ENCODE data around the gene KASH5. TPM values are rescaled to one million over a fixed set of nuclear protein-coding genes. Genes with fewer than 3 reads are reported as not detected.

KASH5 gene
- total RNA-seq, 2 experiments from 2014 or later: 0.95 TPM; not detected in 1

- POLR2A ChIA-PET: interaction anchor here (1.0 kb wide), 1 partner anchor 25 kb away, joined by 3 read pairs; no protein-coding TSS in a partner anchor
- Mint-ChIP-seq H3K4me1 (ENCODE audit: low read depth) (peaks cover 41% of the 10 kb centered on the region), H3K27me3 (peaks cover 81% of the 10 kb centered on the region), H3K27ac (no peak overlapping the region), H3K9me3 (no peaks in the 10 kb centered on the region), H3K36me3 (ENCODE audit: low read depth) (no peaks in the 10 kb centered on the region), H3K4me3 (peak overlapping the region; percentile 55)
- CTCF ChIA-PET: interaction anchor here (0.8 to 3.3 kb wide), 2 partner anchors 31 to 325 kb away, joined by 3 to 13 read pairs; no protein-coding TSS in a partner anchor
- ATAC-seq (peak; percentile 81), DNase-seq (peak; percentile 77)
- TF ChIP-seq, protein P1, sequence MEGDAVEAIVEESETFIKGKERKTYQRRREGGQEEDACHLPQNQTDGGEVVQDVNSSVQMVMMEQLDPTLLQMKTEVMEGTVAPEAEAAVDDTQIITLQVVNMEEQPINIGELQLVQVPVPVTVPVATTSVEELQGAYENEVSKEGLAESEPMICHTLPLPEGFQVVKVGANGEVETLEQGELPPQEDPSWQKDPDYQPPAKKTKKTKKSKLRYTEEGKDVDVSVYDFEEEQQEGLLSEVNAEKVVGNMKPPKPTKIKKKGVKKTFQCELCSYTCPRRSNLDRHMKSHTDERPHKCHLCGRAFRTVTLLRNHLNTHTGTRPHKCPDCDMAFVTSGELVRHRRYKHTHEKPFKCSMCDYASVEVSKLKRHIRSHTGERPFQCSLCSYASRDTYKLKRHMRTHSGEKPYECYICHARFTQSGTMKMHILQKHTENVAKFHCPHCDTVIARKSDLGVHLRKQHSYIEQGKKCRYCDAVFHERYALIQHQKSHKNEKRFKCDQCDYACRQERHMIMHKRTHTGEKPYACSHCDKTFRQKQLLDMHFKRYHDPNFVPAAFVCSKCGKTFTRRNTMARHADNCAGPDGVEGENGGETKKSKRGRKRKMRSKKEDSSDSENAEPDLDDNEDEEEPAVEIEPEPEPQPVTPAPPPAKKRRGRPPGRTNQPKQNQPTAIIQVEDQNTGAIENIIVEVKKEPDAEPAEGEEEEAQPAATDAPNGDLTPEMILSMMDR (IDR thresholded peaks at IDR 0.05): peak; percentile 76
- intact Hi-C loops (cut with micrococcal nuclease): no loop called here
These were observed 34.5 kb downstream of the KASH5 start for GRCh38 chr19:49422407-49423070.

GRCh38 chr19:49423071-49423984, 35.3 kb downstream of the KASH5 start, which contains the start of gene PTH2:
Gene PTH2 (minus strand): TSS chr19:49423441. CDS start chr19:49423339, 102 bp downstream.
- peak within 1 kb of the TSS; percentile 55 for H3K4me3 Mint-ChIP-seq
- POLR2A ChIA-PET: interaction anchor here (1.0 kb wide), 1 partner anchor 24 kb away, joined by 3 read pairs; no protein-coding TSS in a partner anchor
- TF ChIP-seq, protein P1 (IDR thresholded peaks at IDR 0.05): no peak
- H3K9me3 Mint-ChIP-seq: no peaks in the 10 kb centered on the region
- peaks cover 83% of the 10 kb centered on the region for H3K27me3 Mint-ChIP-seq
- intact Hi-C loops (cut with micrococcal nuclease): no loop called here
- CTCF ChIA-PET: interaction anchor here (1.9 kb wide), 1 partner anchor 31 kb away, joined by 10 read pairs; no protein-coding TSS in a partner anchor
- DNase-seq (no peak), ATAC-seq (no peak)
- peaks cover 46% of the 10 kb centered on the region for H3K4me1 Mint-ChIP-seq (ENCODE audit: low read depth)
- no peak within 1 kb of the TSS for H3K27ac Mint-ChIP-seq
- H3K36me3 Mint-ChIP-seq (ENCODE audit: low read depth): no peaks in the 10 kb centered on the region

GRCh38 chr19:49423985-49424303, 35.9 kb downstream of the KASH5 start:
- Mint-ChIP-seq H3K4me1 (ENCODE audit: low read depth) (peaks cover 50% of the 10 kb centered on the region), H3K9me3 (no peaks in the 10 kb centered on the region), H3K36me3 (ENCODE audit: low read depth) (no peaks in the 10 kb centered on the region), H3K4me3 (peak overlapping the region; percentile 6), H3K27me3 (peaks cover 85% of the 10 kb centered on the region), H3K27ac (no peak overlapping the region)
- ATAC-seq: peak; percentile 51
- CTCF ChIA-PET: interaction anchor here (1.9 kb wide), 1 partner anchor 32 kb away, joined by 10 read pairs; no protein-coding TSS in a partner anchor
- TF ChIP-seq, protein P1 (IDR thresholded peaks at IDR 0.05): no peak
- POLR2A ChIA-PET: interaction anchor here (0.7 kb wide), 1 partner anchor 25 kb away, joined by 3 read pairs; no protein-coding TSS in a partner anchor
- peak; percentile 56 for DNase-seq
- intact Hi-C loops (cut with micrococcal nuclease): no loop called here

GRCh38 chr19:49425178-49425577, 37.1 kb downstream of the KASH5 start, which contains the start of gene GFY:
Gene GFY (plus strand): TSS chr19:49425388. CDS start chr19:49426431, 1,043 bp downstream.
- H3K27me3 Mint-ChIP-seq: peaks cover 84% of the 10 kb centered on the region
- no peak for ATAC-seq
- no peak for DNase-seq
- H3K27ac Mint-ChIP-seq: no peak within 1 kb of the TSS
- H3K4me1 Mint-ChIP-seq (ENCODE audit: low read depth): peaks cover 50% of the 10 kb centered on the region
- H3K36me3 Mint-ChIP-seq (ENCODE audit: low read depth): no peaks in the 10 kb centered on the region
- TF ChIP-seq, protein P1 (IDR thresholded peaks at IDR 0.05): no peak
- H3K4me3 Mint-ChIP-seq: no peak within 1 kb of the TSS
- H3K9me3 Mint-ChIP-seq: no peaks in the 10 kb centered on the region
- POLR2A ChIA-PET: interaction anchor here (0.7 to 1.6 kb wide), 3 partner anchors 11 to 62 kb away, joined by 3 to 4 read pairs (median 3); partner anchors contain the start of gene RPL13A
- intact Hi-C loops (cut with micrococcal nuclease): loop anchor here (5.0 kb wide), 1 partner anchor 33 kb away; no protein-coding TSS in a partner anchor
- CTCF ChIA-PET: interaction anchor here (0.9 to 1.9 kb wide), 4 partner anchors 11 to 61 kb away, joined by 3 to 10 read pairs (median 3); partner anchors contain the start of gene DKKL1

Measured in activated CD8-positive, alpha-beta T cell treated with anti-CD3 and anti-CD28 coated beads for 36 hours (primary cell).